Adrenal gland (tissue), 12 donors: ENCODE results near the gene GJB3. TPM values are rescaled to one million over a fixed set of nuclear protein-coding genes. Genes with fewer than 3 reads are reported as not detected.

ENCODE experiments used
- DNase-seq, 7 donors: peaks; one replicate each; pipeline ENCODE4 v3.0.0-alpha.2; 2019 to 2020
- H3K27ac ChIP-seq, 5 donors: fragments of 200-600 bp; sonication (generic) in 4 of 5; 1 replicate in 3 of 5; 2 replicates in 2 of 5; pipeline versions ENCODE4 v1.5.1 to v1.8.0; 2016 to 2020; ENCODE audit warnings: mild to moderate bottlenecking in 1 of 5
- H3K27me3 ChIP-seq: fragments of 200-600 bp; 2 replicates; pipeline ENCODE4 v1.8.0; 2021
- H3K36me3 ChIP-seq, 2 donors: fragments of 200-600 bp; replicated peaks in 1 of 2; 1 replicate in 1 of 2; 2 replicates in 1 of 2; pipeline versions ENCODE4 v1.5.1 to v1.8.0; 2018 to 2022
- H3K4me1 ChIP-seq, 2 donors: fragments of 200-600 bp; replicated peaks in 1 of 2; 1 replicate in 1 of 2; 2 replicates in 1 of 2; pipeline versions ENCODE4 v1.5.1 to v1.8.0; 2018 to 2021
- H3K4me3 ChIP-seq, 4 donors: fragments of 200-600 bp; sonication (generic) in 3 of 4; one replicate each; pipeline ENCODE4 v1.5.1; 2016 to 2018
- H3K9me3 ChIP-seq, 3 donors: fragments of 200-600 bp; sonication (generic) in 1 of 3; replicated peaks in 1 of 3; 1 replicate in 2 of 3; 2 replicates in 1 of 3; pipeline versions ENCODE4 v1.5.1 to v1.8.0; 2016 to 2021
- POLR2A ChIP-seq, 2 donors: fragments of 450-650 bp; IDR thresholded peaks; one replicate each; pipeline ENCODE4 v1.6.1; 2017; ENCODE audit warnings: antibody characterized with exemption in 2 of 2, mild to moderate bottlenecking in 2 of 2, moderate library complexity in 1 of 2
- WGBS, 4 donors: extraction: QIAGEN DNeasy Blood & Tissue Kit in 2 of 4; methylation state at CpG; one replicate each; pipeline versions ENCODE4 v1.1.5 to v1.1.7; 2013 to 2017; 5-methylcytosine and 5-hydroxymethylcytosine counted together
- intact Hi-C, 2 donors: fragments of 100-400 bp; cut with DNase I; formaldehyde crosslinking; loops; one replicate each; pipeline versions ENCODE4 v1.14.1 to v1.15.0; 2022 to 2023
- polyA plus RNA-seq, 3 donors: library from polyadenylated mRNA; stranded (reverse); fragments of 200-250 nt in 2 of 3; fragments of 350-450 nt in 1 of 3; fragmentation: Illumina TruSeq in 1 of 3; extraction: RNeasy Lipid Tissue Mini Kit (QIAGEN cat#74804) in 1 of 3; gene quantifications; one replicate each; pipeline ENCODE4 v1.2.3, GENCODE V29; 2013 to 2014
- total RNA-seq, 9 donors: library from RNA; depleted of rRNA in 4 of 9; stranded (reverse); fragments of >200 nt in 4 of 9; fragments of 120-200 nt in 1 of 9; fragmentation: NEBNext Ultra II Directional in 1 of 9; extraction: Animal tissue kit (Norgen Biotek cat#: 25700) in 1 of 9; gene quantifications; one replicate each; pipeline versions ENCODE4 v1.1.0 to v1.2.4, GENCODE V29; 2013 to 2023
- TF ChIP-seq, protein P1 (sequence below), 6 experiments: fragments of 450-650 bp in 4 of 6; fragments of 200-600 bp in 2 of 6; sonication (generic) in 1 of 6; IDR thresholded peaks; 1 replicate in 5 of 6; 2 replicates in 1 of 6; pipeline versions ENCODE4 v1.5.1 to v1.8.0; 2016 to 2021; ENCODE audit warnings: antibody characterized with exemption in 6 of 6, mild to moderate bottlenecking in 2 of 6, moderate library complexity in 1 of 6
- donor health status: healthy with polysubstance abuse.
- donor health status: Bipolar disorder and iron deficiency.
- donor health status: DM: yes; HTN: yes; CAD: no.
- donor health status: DM: no; HTN: no; CAD: no.
- donor health status: DM: no; HTN: no; CAD: no.
- donor health status: DM: yes; HTN: yes; CAD: no.

Gene GJB3
- total and polyA plus RNA-seq, 12 donors: 0.11 to 0.32 (median 0.15) TPM; not detected in 6

DNA sequence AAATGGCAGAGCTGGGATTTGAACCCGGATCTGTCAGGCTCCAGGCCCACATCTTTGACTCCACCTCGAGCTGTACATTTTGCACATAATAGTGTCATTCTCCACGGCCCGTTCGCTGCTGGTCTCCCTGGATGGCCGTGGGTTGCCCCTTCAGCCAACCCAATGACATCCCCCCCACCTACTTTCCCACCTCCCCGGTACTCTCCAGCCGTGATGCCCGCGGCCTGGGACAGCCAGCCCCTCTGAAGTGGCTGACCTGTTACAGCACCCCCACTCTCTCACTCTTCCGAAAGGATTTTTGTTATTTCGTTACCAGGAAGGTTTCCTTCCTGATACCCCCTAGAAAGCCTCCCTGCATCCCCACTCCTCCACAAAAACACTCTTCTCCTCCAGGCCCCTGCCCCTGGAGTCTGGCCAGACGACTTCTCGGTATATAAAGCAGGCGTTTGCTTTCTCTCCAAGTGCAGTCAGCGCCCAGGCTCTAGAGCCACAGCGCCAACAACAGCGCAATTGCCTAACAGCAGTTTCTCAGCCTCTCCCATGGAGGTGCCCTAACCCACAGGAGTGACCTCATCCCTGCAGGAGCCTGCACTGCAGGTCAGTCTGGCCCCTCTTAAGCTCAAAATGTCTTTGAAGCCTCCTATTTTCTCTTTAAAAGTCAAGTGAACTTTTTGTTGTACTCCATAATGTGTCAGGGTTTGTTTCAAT is 40.7 kb upstream of the GJB3 start:
- Histone ChIP-seq H3K27ac (no peak overlapping the region), H3K4me1 (no peaks in the 10 kb centered on the region), H3K4me3 (no peak overlapping the region), H3K36me3 (no peaks in the 10 kb centered on the region), H3K9me3 (no peaks in the 10 kb centered on the region), H3K27me3 (no peaks in the 10 kb centered on the region)
- intact Hi-C loops: no loop called here
- TF ChIP-seq, protein P1, sequence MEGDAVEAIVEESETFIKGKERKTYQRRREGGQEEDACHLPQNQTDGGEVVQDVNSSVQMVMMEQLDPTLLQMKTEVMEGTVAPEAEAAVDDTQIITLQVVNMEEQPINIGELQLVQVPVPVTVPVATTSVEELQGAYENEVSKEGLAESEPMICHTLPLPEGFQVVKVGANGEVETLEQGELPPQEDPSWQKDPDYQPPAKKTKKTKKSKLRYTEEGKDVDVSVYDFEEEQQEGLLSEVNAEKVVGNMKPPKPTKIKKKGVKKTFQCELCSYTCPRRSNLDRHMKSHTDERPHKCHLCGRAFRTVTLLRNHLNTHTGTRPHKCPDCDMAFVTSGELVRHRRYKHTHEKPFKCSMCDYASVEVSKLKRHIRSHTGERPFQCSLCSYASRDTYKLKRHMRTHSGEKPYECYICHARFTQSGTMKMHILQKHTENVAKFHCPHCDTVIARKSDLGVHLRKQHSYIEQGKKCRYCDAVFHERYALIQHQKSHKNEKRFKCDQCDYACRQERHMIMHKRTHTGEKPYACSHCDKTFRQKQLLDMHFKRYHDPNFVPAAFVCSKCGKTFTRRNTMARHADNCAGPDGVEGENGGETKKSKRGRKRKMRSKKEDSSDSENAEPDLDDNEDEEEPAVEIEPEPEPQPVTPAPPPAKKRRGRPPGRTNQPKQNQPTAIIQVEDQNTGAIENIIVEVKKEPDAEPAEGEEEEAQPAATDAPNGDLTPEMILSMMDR (IDR thresholded peaks at IDR 0.05): no peak
- no peak for TF ChIP-seq POLR2A (IDR thresholded peaks at IDR 0.05)
- DNase-seq: no peak
- WGBS, 4 donors: 63 to 74% (median 65%) methylated on average over 18 of the region's 18 CpGs

DNA sequence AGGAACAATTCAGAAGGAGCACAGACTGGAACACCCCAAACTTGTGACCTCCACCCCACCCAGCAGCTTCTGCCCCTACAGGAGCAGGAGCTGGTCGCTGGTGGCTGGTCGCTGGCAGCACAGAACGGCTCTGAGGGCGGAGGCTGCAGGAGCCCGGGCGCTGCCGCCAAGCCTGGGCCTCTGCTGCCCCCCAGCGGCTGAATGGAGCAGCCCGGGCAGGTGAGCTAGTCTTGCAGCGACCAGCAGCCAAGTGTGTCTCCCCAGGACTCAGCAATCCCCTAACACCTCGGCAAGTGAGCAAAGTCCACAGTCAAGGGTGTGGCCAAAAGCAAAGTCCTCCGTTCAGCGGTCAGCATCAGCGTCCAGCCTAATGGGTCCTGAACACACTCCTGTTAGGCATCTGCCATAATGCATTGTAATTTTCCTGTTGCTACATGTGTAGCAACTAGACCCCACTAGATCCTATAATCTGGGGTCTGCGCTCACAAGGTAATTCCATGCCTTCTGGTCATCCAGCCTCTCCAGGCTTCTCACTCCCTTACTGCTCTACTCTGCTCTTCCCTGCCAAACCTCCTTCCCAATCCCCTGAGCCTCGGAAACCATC is 38.2 kb upstream of the GJB3 start:
- no peak for TF ChIP-seq POLR2A (IDR thresholded peaks at IDR 0.05)
- TF ChIP-seq, protein P1 (IDR thresholded peaks at IDR 0.05): peak; percentile 69 to 97 (median 88)
- H3K27me3 ChIP-seq: no peaks in the 10 kb centered on the region
- WGBS, 4 donors: 10 to 32% (median 16%) methylated on average over 4 to 16 of the region's 16 CpGs

GRCh38 chr1:34743775-34744174 is 37.2 kb upstream of the GJB3 start:
- no peak for DNase-seq
- Histone ChIP-seq H3K4me3 (no peak overlapping the region), H3K36me3 (no peaks in the 10 kb centered on the region), H3K27me3 (no peaks in the 10 kb centered on the region), H3K9me3 (no peaks in the 10 kb centered on the region), H3K4me1 (no peaks in the 10 kb centered on the region), H3K27ac (no peak overlapping the region)
- no peak for TF ChIP-seq POLR2A (IDR thresholded peaks at IDR 0.05)
- TF ChIP-seq, protein P1 (IDR thresholded peaks at IDR 0.05): no peak
- intact Hi-C loops: no loop called here
- WGBS, 4 donors: 79 to 86% (median 83%) methylated on average over 6 of the region's 6 CpGs

More for the DNA sequence above, 38.2 kb upstream of the GJB3 start:
- Histone ChIP-seq H3K36me3 (no peaks in the 10 kb centered on the region), H3K27ac (no peak overlapping the region), H3K4me1 (no peaks in the 10 kb centered on the region), H3K4me3 (no peak overlapping the region), H3K9me3 (no peaks in the 10 kb centered on the region)
- intact Hi-C loops: no loop called here
- peak; percentile 67 to 86 (median 80) for DNase-seq

DNA sequence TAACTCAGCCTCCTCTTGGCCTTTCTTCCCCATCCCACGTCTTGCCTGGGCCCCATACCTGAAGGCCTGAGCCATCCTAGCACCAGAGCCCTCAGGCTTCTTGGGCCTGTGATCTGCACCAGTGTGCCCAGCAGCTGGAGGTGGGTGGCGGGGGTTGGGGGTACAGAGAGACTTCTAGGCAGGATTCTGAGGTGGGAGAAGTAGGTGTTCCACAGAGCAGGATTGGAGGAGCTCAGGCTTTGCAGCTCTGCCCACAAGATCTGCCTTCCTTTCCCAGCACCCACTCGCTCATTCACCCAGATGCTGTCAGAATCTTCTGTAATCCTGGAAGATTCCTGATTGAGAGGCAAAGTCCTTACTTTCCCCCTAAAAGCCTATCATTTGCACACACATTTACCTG is 36.2 kb upstream of the GJB3 start:
- H3K4me1 ChIP-seq: no peaks in the 10 kb centered on the region
- no peak for DNase-seq
- WGBS, 4 donors: 63 to 90% (median 81%) methylated on average over 2 to 3 of the region's 3 CpGs
- intact Hi-C loops: no loop called here
- H3K27me3 ChIP-seq: no peaks in the 10 kb centered on the region
- H3K4me3 ChIP-seq: no peak overlapping the region
- no peak overlapping the region for H3K27ac ChIP-seq
- TF ChIP-seq, protein P1 (IDR thresholded peaks at IDR 0.05): no peak
- no peak for TF ChIP-seq POLR2A (IDR thresholded peaks at IDR 0.05)
- no peaks in the 10 kb centered on the region for H3K9me3 ChIP-seq
- H3K36me3 ChIP-seq: no peaks in the 10 kb centered on the region
